Measurements from ENCODE around the gene LRP1B.

- TF ChIP-seq POLR2A (IDR thresholded peaks at IDR 0.05): no peak
- TF ChIP-seq CTCF (IDR thresholded peaks at IDR 0.05): no peak
Observed at GRCh38 chr2:142097711-142098110, 33.1 kb downstream of the LRP1B start.

Data from Peyer's patch (tissue), 4 donors.